GM21723 (cell line): ENCODE measurements around the gene ANK3.

Experiments used
- ATAC-seq: cut with Tn5 transposase; IDR thresholded peaks from one replicate; pipeline ENCODE4 v1.9.1; 2021; ENCODE audit warnings: mild to moderate bottlenecking, moderate library complexity; ENCODE audit not compliant: unreplicated experiment

Gene ANK3

DNA sequence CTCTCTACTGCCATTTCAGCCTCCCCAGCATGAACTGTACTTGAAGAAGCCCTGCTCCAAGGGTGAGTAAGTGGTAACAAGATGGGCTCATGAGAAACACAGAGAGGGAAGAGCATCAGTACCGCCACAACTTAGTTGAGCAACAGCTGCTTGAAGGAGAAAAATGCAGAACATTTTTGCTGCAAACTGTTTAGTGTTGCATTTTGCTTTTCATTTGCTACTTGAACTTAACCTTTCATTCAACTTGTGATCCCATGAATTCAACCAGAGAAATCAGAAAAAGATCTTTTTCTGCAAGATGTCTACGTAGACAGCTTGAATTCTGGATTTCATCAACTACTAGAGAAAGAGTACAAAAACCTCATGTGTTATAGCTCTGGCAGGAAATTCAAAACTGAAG, 40.7 kb downstream of the ANK3 start:
- ATAC-seq: no peak

DNA sequence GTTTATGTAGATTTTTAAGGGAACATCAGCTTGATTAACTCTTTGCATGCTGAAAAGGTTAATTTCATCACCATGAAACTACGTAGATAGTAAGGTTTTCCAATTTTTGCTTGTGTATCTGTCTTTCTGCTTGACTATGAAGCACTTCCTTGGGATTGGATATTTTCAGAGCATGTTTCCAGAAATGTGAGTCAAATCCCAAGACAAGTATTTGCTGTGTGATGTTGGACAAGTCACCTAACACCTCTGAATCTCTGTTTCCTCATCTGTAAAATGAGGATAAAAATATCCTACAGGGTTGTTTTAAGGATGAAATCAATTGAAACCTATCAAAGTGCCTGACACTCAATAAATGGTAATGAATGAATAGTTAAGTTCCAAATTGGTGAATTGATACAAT, 42.4 kb downstream of the ANK3 start:
- no peak for ATAC-seq

DNA sequence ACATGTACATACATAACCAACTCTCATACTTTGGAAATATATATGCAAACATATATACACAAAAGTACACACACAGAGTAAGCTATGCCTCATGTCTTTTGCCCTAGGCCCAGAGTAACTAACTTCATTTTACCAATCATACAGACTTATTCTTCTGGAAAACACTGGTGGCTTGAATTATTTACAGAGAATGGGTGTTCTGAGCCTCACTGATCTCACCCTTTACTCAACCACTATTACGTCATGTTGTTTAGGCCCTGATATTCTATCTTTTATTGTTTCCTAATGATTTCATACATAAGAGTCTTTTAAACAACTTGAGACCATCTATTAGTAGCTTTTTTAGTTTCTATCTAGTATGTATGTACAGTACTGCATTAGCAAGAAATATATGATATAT, 43.0 kb downstream of the ANK3 start:
- no peak for ATAC-seq

DNA sequence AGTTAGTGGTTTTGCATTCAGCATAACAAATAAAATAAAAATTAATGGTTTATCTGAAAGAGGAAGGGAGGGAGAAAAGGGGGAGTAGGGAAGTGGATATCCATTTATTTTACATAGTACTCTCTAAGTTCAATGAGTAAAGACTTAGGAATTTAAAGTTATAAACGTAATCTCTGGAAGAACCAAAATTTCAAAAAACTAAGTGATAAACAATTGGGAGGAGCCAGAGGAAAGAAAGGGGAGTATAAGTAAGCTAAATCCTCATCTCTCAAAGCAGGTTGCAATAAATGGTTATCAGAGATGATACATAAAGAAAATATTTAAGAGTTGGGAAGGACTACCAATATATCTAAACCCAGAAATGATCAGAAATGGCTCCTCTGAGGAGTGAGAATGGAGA, 46.4 kb downstream of the ANK3 start:
- ATAC-seq: no peak

DNA sequence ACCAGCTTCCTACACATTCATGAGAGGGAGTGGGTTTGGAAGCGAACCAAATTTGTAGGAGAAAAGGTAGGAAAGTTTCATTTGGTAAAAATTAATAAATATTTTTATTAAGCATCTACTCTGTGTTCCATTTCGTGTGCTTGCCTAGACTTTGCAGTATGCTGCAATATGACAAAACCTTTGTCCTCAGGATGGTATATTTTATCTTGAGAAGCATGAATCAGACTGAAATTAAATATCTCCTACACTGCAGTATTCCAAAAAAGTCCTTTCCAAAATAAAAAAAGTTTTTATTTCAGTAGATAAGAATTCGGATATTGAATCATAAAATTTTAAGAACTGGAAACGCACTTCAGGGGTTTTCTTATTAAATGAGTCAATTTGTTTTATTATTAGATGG, 47.7 kb downstream of the ANK3 start:
- ATAC-seq: no peak

DNA sequence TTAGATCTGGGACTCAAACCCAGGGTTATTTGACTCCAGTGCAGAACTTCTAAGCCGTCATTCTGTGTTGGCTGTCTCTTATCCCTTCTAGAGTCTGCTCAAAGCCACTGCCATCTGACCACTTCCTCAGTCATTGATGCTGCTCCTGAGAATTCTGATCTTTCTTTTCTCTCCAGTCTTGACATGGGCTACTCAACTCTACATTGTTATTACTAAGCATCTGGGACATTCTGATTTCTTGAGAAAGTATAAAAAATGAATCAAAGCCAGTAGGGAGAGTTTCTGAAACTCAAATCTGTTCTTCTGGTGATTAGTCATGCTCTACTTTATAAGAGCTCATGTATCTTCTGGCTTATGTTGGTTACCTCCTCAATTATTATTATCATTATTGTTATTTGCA, 48.7 kb downstream of the ANK3 start:
- ATAC-seq: no peak

DNA sequence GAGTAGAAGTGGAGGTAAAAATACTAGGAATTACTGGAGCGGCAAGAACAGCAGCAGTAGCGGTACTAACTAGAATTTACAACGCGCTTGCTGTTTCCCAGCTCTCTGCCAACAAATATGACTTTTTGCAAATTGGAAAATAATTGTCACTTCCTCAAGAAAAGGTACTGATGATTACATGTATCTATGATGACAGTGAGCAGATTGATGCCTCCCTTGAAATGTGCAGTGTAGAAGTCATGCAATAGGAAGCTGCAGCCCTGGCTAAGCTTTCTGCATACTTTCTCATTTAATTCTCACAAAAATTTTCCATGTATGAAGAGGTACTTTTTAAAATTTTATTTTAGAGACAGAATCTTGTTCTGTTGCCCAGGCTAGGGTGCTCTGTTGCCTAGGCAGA, 49.9 kb downstream of the ANK3 start:
- ATAC-seq: no peak

DNA sequence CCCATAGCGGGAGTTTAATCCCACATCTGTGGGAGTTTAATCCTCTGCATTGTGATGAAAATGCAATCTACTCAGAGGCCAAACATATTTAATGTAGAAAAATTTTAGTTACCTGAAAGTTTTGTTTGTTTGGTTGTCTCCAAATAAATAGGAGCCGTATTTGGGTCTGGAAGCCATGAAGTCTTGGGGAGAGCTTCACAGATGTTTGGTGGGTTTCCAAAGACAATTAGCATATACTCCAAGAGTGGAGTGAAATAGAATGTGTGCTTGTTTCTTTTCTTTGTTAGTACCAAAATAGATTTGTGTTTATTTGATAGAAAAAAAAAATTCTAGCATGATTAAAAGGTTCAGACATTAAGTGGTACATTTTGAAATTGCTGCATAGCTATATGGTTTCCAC, 50.9 kb downstream of the ANK3 start:
- no peak for ATAC-seq

DNA sequence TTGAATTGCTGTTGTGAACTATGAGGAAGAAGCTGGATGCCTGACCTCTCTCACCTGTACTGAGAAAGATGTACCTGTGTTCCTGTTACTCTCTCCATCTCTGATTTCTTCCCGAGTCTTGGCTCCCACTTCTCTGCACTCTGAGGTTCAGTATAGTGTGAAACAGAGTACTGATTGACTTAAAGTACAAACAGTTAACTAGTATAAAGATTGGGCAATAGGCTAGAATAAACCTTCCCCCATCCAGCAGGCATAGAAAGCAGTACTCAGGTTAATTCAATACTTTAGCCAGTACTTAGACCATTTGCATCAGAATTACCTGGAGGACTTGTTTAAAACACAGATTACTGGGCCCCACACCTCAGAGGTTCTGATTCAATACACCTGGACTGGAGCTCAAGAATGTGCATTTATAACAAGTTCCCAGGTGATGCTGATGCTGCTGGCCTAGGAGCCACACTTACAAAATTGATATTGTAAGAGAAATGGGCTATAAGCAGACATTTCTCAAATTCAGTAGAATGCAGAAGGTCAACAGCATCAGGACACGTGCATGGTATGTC, 51.6 kb downstream of the ANK3 start:
- no peak for ATAC-seq

DNA sequence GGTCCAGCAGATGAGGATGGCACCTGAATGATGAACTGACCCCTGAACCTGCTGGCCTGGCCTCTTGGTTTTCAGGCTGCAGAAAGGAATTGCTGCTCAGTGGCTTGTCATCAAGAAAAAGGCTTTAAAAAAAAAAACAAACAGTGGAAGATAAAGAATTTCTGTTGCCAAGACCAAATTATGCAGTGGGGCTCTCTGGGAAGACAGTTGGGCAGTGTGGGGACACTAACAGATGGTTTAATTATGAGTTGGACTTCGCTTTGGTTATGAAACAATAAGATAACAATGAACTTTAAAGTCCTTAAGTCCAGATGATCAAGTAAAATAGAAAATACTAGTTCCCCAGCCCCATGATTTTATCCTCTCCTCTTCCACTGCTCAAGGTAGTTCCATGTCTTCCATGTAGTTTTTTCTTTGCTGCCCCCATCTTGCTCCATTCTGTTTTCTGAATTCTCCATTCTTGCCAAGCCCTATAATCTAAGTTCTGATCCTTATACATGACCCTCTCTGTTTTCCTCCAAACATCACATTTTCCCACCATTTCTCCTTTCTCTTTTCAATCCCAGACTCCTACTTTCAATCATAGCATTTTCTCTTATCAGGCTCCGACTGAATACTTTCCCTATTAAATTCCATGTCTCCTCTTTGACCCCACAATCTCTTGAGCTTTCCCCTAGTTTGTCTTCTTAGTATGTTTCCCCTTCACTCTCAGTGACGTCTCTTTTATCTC, 52.6 kb downstream of the ANK3 start:
- no peak for ATAC-seq

DNA sequence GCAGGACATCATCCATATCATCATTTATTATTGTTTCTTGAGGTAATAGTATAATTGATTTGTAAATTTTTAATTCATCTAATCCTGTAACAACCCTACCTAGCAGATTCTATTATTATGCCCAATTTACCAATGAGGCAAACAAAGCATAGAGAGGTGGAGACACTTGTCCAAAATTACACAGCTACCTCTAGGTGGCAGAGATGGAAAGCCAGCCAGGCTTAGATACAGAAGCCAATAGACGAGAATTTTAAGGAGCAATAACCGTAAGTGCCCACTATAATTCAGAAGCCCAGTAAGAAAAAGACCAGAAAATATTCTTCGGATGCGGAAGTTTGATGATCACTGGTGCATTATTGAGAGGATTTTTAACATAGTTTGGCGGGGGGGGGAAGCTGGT, 54.0 kb downstream of the ANK3 start:
- no peak for ATAC-seq

DNA sequence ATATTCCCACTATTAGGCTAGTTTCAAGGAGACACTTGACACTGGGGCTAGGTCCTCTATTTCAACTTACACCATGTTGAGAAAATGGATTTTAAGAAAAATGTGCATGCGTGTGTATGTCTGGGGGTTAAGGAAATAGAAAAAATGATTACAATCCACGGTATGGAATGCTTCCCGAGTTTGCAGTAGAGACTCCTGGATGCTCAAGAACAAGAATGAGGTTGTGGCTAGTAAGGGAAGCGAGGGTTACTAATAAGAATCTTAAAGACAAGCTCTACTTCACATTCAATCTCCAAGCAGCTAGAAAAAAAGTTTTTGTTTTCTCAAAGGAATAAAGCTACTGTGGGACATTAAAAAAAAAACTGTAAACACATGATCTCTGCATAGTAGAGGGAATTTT, 54.7 kb downstream of the ANK3 start:
- ATAC-seq: no peak

DNA sequence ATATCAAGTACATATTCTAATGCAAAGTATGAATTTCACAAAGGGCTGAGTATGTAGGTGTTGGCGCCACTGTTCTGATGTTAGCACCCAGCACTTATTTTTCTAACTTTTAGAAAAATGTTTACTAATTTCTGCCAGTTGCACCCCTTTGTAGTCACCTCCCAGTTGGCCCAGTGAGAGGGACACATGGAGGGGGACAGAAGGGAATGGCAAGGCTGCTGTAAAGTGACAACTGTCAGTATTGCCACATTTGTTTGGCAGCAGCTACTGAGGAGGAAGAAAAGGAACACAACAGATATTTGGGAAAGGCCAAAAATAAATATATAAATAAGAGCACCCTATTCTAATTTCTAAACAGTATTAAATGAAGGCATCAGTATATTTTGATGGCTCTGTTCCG, 57.3 kb downstream of the ANK3 start:
- no peak for ATAC-seq

DNA sequence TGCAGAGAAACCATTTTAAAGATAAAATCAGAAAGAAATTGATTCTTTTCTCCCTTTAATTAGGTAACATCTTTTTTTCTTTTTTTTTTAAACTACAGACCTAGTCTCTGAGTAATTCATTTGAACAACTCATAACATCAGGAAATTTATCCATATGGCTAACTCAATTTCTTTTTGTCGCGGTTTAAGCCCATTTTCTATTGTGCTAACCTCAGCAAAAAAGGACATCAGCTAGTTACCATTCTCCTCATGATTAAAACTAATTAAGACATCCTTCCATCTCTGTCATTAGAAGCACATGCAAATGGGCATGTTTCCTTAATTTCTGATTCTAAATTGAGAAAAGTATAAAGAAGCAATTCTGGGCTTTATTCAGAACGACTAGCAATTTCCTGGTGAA, 57.8 kb downstream of the ANK3 start:
- no peak for ATAC-seq

DNA sequence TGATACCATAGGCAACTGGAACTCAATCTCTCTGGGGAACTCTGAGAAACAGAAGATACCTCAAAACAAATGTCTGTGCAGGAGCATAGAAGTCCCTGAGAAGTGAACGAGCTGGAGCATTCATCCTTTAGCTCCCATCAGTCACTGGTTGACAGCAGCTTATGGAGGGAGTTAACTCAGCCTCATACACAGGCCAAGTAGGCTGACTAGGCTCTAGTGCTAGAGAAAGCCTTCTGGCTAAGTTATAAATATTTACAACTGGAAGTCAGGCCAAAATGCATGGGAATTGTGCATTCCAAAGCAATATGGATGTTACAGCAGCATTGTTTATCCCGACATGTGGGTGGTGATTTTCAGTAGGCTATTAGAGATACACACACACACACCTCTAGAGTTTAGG, 66.5 kb downstream of the ANK3 start:
- no peak for ATAC-seq

DNA sequence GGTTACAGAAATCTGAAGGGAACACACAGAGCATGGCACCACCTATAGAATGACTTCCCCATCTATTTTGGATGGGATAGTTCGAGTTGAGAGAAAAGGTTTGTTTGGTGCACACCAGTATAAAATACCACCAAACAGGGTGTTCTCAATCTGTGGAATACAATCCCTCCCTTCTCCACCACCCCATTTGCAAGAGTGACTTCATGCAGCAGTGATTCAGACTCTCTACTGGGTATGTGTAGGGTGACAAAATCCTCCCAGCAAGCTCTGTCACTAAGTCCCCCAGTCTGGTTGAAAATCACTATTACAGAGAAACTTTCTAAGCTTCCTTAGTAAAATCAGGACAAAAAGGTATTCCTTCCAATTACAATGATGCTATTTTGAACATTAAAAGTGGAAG, 69.0 kb downstream of the ANK3 start:
- ATAC-seq: no peak

DNA sequence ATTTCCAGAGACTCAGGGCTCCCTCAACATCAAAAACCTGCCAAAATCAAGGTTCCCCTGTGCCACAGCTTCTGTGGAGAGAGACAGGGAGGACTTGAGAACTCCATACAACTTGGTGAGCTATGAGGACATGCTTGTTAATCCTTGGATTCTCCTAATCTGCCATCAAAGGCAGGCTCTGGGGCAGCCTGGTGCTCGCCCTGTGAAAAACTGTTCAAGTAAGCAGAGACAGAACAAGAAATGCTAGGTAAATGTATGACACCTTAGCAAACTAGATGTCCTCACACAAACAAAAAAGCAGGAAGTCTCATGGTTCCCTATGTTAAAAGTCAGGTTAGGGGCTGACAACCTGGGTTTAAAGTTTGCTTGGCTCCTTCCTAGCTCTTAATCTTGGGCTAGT, 73.6 kb downstream of the ANK3 start:
- no peak for ATAC-seq

DNA sequence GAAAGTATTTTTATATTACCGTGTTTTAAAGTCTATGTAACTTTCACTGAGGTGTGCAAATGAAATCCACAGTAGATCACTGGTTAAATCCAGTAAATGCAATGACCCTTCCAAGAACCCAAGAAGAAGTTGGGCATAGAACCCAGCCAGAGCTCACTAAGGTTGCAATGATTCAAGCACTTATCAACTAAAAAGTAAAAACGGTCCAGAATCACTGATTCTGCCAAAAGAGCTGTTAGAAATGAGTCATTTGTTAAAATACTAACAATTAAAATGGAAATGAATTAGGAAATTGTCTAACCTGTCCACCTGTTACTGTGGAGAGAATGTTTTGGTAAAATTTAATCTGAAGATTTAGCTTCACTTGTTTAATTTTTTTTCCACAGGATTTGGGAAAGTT, 74.4 kb downstream of the ANK3 start:
- no peak for ATAC-seq

DNA sequence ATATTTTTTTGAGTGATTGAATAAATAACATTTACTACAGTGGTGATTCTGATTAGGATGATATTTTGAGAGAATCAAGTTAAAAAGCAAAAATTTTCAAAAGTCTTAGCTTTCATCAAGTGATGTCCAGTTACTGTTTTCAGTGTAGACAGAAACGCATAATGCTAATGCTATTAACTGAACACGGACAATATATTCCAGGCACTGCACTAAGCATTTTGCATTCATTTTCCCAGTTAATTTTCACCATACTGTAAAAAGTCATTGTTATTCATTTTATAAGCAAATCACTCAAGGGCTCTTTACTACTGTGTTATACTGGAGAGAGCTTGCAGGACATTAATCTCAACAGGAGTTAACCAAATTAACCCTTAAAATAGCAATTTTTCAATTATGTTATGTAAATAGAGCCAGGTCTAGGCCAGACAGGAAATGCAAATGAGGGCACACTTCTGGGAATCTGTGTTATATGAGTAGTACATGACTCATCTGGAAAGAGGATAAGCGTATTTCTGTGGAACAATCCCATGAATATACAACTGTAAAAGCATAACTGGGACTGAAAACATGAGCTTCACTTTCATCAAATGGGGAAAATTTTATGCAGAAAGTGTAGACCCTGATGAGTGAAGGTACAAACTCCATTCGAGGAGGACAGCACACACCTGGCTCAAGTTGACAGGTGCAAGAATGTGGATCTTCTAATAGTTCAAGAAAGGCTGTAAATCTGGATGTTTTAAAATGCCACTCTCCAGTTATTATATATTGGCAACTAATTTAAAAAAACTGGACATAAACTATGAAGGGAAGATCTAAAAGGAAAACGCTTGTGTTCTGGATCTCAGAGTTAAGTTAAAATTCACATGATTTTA, 75.4 kb downstream of the ANK3 start:
- no peak for ATAC-seq

DNA sequence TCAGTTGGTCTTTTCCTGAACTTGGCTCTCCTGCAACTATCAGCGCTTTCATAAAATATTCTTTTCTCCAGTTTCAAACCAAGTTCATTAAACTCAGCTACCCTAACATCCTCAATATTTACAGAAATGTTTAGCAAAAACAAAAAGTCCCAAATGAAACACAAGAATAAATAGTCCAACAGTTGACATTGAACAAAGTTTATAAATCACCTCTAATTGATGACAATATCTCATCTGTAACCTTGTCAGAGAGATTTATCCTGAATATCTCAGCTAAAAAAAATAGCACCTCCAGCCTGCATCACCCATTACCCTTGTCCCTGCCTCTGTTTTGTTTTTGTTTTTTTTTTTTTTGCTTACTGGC, 76.1 kb downstream of the ANK3 start:
- no peak for ATAC-seq

DNA sequence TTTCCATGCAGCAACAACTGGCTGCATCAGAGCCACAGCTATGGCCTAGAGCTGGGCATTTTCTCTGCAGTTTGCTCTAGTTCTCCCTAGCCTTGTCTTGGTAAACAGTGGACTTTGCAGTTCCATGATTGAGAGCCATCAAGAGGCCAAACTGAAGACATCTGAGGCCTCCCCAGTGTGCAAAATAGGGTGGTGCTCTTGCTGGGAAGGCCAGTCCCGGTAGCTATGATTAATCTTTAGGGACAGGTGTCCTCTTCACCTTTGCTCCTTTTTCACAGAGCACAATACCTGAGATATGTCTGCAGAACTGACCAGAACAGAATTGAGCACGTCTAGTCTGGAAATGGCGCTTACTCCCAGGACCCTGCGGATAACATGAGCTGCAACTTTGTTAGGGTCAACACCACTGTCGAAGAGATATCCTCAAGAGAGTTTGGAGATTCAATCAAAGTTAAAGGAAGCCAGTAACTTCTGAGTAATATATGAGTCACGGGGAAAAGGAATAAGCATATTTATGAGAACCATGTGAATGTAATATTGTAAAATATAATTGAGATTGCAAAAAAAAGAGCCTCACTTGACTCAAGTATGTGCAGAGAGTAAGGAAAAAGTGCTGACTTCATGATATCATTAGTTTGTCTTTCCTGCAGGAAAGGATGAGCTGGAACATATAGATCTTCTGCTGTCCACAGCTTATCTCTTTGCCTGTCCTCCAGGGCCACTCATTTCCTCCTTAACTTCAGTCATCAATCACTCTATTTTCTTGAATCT, 76.7 kb downstream of the ANK3 start:
- ATAC-seq: no peak

DNA sequence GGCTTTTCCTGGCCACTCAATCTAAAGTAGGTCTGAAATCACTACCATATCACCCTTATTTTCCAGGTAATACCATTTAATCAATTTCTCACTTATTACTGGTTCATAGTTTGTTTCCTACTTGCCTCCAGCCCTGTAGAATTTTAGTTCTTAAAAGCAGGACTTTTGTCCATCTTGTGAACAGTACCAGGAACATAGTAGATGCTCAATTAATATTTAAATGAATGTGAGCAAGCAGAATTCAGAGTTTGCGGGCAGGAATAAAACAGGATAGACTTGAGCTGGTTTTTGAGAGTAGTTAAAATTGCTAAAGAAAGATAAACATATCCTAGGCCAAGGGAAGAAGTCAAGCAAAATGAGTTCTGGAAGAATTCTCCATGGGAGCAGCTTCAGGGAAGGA, 77.9 kb downstream of the ANK3 start:
- ATAC-seq: no peak
